ENCODE data around the gene ZNF280C. TPM values are rescaled to one million over a fixed set of nuclear protein-coding genes. Genes with fewer than 3 reads are reported as not detected.
A peak's percentile ranks its signal among the peaks of the same experiment; 100 is the strongest.

ZNF280C gene
- total RNA-seq, 1 donor from 2014 or later, result 3.4 TPM

GRCh38 chrX:130260316-130260715 is 8.4 kb downstream of the ZNF280C start:
- TF ChIP-seq CTCF (IDR thresholded peaks at IDR 0.05), result no peak
- H3K4me3 Mint-ChIP-seq (ENCODE audit: unreplicated experiment), result no peak overlapping the region
- DNase-seq (ENCODE audit: low spot score), result no peak
- peaks cover 2% of the 10 kb centered on the region for H3K36me3 Mint-ChIP-seq (ENCODE audit: low read depth)
- H3K27me3 Mint-ChIP-seq (ENCODE audit: low read depth), result no peaks in the 10 kb centered on the region
- no peak overlapping the region for H3K27ac Mint-ChIP-seq (ENCODE audit: unreplicated experiment)
- H3K9me3 Mint-ChIP-seq (ENCODE audit: low read depth), result peaks cover 3% of the 10 kb centered on the region
- peaks cover 9% of the 10 kb centered on the region for H3K4me1 Mint-ChIP-seq (ENCODE audit: low read depth)

GRCh38 chrX:130253916-130254315 is 14.8 kb downstream of the ZNF280C start:
- H3K27ac Mint-ChIP-seq (ENCODE audit: unreplicated experiment), result no peak overlapping the region
- no peak for DNase-seq (ENCODE audit: low spot score)
- H3K4me1 Mint-ChIP-seq (ENCODE audit: low read depth), result no peaks in the 10 kb centered on the region
- H3K36me3 Mint-ChIP-seq (ENCODE audit: low read depth), result peaks cover 2% of the 10 kb centered on the region
- TF ChIP-seq CTCF (IDR thresholded peaks at IDR 0.05), result no peak
- H3K4me3 Mint-ChIP-seq (ENCODE audit: unreplicated experiment), result no peak overlapping the region
- no peaks in the 10 kb centered on the region for H3K27me3 Mint-ChIP-seq (ENCODE audit: low read depth)
- peaks cover 12% of the 10 kb centered on the region for H3K9me3 Mint-ChIP-seq (ENCODE audit: low read depth)

- TF ChIP-seq CTCF (IDR thresholded peaks at IDR 0.05), result no peak
- Mint-ChIP-seq H3K4me3 (ENCODE audit: unreplicated experiment) (no peak overlapping the region), H3K9me3 (ENCODE audit: low read depth) (peaks cover 12% of the 10 kb centered on the region), H3K27me3 (ENCODE audit: low read depth) (no peaks in the 10 kb centered on the region), H3K27ac (ENCODE audit: unreplicated experiment) (no peak overlapping the region), H3K4me1 (ENCODE audit: low read depth) (peaks cover under 1% of the 10 kb centered on the region), H3K36me3 (ENCODE audit: low read depth) (peaks cover 4% of the 10 kb centered on the region)
- DNase-seq (ENCODE audit: low spot score), result no peak
These were observed 17.0 kb downstream of the ZNF280C start for GRCh38 chrX:130251671-130252070.

- peaks cover 2% of the 10 kb centered on the region for H3K36me3 Mint-ChIP-seq (ENCODE audit: low read depth)
- H3K27me3 Mint-ChIP-seq (ENCODE audit: low read depth), result no peaks in the 10 kb centered on the region
- no peaks in the 10 kb centered on the region for H3K9me3 Mint-ChIP-seq (ENCODE audit: low read depth)
- H3K4me3 Mint-ChIP-seq (ENCODE audit: unreplicated experiment), result no peak overlapping the region
- no peak for TF ChIP-seq CTCF (IDR thresholded peaks at IDR 0.05)
- no peak overlapping the region for H3K27ac Mint-ChIP-seq (ENCODE audit: unreplicated experiment)
- peaks cover 20% of the 10 kb centered on the region for H3K4me1 Mint-ChIP-seq (ENCODE audit: low read depth)
- DNase-seq (ENCODE audit: low spot score), result no peak
These were observed 20.7 kb downstream of the ZNF280C start for GRCh38 chrX:130247996-130248395.

- no peak for DNase-seq (ENCODE audit: low spot score)
- no peak for TF ChIP-seq CTCF (IDR thresholded peaks at IDR 0.05)
- peaks cover 2% of the 10 kb centered on the region for H3K36me3 Mint-ChIP-seq (ENCODE audit: low read depth)
- no peak overlapping the region for H3K4me3 Mint-ChIP-seq (ENCODE audit: unreplicated experiment)
- peak overlapping the region; percentile 85 for H3K27ac Mint-ChIP-seq (ENCODE audit: unreplicated experiment)
- no peaks in the 10 kb centered on the region for H3K27me3 Mint-ChIP-seq (ENCODE audit: low read depth)
- no peaks in the 10 kb centered on the region for H3K9me3 Mint-ChIP-seq (ENCODE audit: low read depth)
- H3K4me1 Mint-ChIP-seq (ENCODE audit: low read depth), result peaks cover 20% of the 10 kb centered on the region
These were observed 22.6 kb downstream of the ZNF280C start for GRCh38 chrX:130246084-130246483.

All from chondrocyte (in vitro differentiated cells).